Measurements from ENCODE around the gene NLGN2.
"Not testable (repeated sequence)": the region's sequence is repeated elsewhere in the genome, so short reads cannot be mapped to it uniquely, and the experiment has no call there.

The NLGN2 gene

DNA sequence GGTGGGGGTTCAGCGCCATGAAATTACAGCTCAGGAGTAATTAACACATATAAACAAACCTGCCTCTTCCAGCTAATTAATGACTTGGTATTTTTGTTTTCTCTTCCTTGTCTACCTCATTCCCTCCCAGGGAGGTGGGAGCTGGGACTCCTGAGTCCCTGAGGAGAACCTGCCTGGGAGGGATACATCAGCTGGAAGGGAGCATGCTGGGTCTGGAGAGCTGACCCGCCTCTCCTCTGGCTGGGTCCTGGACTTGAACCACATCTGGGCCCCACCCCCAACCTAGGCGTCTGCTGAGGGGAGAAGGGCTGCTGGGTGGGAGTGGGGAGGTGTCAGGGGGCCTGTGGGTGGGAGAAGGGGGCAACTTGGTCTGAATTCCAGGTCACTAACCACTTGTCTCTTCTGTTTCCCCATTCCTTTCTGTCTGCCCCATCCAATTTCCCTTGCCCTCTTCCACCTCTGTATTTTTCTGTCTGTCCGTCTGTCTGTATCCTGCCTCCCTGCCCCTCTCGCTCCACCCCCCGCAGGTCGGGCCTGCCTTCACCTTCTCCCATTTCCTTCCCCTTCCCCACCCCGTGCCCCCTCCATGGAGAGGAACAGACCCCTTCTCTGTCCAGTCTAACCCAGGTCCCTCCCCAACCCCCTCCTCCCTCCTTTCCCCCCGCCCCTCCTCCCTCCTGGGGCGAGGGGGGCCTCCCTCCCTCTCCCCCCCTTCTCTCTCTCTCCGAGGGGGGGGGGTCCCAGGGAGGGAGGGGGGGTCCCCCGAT, at the start of gene NLGN2:
TSS of gene NLGN2 (plus strand) at position 361 of the 767 bp plus-strand sequence. CDS start 411 bp downstream, outside the sequence.
- no peak for DNase-seq

DNA sequence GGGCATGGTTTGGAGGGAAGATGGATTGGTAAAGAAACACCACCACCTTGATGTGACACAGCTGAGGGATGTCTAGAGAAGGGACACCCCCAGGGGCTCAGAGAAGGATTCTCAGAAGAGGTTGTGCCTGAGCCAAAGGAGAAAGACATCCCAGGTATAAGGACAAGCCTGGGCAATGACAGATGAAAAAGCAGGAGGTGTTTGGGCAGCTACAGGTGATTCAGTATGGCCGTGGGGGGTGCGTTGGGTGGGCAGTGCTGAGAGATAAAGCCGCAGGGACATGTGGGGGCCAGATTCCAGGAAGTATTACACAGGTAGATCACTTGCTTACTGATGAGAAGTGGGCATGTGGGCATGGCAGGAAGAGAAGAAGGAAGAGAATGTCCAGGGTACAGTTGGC, 45.7 kb upstream of the NLGN2 start:
- DNase-seq: no peak

DNA sequence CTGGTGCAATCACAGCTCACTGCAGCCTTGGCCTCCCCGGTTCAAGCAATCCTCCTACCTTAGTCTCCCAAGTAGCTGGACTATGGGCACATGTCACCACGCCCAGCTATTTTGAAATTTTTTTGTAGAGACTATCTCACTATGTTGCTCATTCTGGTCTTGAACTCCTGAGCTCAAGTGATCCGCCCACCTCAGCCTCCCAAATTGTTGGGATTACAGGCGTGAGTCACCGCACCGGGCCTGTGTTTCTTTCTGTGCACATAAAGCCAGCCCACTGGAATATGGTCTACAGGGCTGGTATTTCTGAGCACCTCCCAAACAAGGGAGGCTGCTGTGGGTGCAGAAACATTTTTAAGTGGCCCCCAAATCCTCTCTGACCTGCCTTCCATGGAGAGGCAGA, 44.3 kb upstream of the NLGN2 start:
- DNase-seq: no peak

DNA sequence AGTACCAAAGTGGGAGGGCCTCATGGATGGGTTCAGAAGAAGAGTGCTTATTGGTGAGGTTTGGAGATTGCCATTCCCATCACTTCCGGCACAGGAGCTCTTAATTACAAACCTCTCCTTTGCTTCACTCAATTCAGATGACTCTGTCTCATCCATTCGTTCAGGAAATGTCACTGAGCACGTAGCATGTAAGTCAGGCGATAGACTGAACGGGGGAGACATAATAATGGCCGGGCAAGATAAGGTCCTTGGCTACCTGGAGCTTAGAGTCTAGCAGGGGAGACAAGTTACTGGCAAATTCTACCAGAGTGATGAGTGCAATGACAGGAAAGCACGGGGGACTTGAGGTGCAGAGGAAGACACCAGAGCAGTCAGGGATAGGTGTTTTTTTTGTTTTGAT, 41.7 kb upstream of the NLGN2 start:
- not testable (repeated sequence) for DNase-seq

DNA sequence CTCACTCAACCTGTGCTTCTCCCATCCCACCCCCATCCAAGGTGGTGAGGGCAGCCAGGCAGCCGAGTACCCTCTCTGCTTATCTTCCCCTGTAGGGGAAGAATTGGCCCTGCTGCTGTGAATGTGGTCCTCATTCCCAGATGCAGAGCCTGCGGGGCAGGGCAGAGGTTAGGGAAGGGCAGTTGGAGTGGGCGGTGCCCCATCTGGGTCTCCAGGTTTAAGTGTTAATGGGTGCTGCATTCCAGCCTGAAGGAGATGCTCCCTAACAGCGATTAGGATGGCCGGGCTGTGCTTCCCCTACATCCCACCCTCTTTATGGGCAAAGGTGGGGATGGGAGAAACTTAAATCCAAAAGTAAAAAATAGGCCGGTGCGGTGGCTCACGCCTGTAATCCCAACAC, 40.6 kb upstream of the NLGN2 start:
- no peak for DNase-seq

DNA sequence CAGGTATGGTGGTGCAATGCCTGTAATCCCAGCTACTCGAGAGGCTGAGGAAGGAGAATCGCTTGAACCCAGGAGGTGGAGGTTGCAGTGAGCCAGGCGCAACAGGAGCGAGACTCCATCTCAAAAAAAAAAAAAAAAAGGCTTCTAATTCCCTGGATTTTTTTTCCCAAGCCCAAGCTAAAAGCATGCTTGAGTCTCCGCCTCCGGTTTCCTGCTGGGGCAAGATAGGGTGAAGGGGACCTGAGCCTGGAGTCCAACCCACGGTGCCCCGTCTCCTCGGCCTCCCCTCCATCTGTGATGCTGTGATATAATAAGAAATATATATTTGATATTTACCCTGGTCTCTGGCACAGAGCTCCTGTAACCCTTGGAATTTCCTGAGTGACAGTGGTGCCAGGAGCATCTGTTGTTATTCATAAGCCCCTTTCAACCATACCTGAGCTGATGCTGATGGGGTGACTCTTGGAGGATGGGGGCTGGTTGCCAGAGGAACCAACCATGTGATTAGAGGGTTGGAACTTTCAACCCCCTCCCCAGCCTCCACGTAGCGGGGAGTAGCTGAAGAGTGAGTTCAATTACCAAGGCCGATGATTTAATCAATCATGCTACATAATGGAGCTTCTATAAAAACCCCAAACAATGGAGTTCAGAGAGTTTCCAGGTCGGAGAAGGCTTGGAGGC, 39.6 kb upstream of the NLGN2 start:
- DNase-seq: no peak

DNA sequence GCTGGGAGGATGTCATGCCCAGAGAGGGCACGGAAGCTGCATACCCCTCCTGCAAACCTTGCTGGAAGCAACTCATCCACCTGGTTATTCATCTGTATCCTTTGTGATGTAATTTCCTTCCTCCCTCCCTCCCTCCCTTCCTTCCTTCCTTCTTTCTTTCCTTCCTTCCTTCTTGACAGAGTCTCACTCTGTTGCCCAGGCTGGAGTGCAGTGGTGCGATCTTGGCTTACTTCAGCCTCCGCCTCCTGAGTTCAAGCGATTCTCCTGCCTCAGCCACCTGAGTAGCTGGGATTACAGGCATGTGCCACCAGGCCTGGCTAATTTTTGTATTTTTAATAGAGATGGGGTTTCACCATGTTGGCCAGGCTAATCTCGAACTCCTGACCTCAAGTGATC, 39.0 kb upstream of the NLGN2 start:
- DNase-seq: not testable (repeated sequence)

DNA sequence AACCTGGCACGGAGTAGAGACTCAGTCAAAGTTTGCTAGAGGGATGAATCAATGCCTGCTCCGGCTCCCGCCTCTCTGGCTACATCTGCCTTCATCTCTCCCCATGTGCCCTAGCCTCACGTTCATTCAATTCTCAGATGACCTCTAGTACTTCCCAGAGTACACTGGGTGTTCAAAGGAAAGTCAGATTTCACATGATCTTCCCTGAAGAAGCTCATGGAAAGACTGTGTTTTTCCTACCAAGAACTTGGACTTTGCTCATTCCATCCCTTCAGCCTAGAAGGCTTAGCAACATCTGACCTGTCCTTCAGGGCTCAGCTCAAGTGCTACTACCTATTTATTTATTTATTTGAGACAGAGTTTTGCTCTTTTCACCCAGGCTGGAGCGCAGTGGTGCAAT, 37.8 kb upstream of the NLGN2 start:
- DNase-seq: no peak

DNA sequence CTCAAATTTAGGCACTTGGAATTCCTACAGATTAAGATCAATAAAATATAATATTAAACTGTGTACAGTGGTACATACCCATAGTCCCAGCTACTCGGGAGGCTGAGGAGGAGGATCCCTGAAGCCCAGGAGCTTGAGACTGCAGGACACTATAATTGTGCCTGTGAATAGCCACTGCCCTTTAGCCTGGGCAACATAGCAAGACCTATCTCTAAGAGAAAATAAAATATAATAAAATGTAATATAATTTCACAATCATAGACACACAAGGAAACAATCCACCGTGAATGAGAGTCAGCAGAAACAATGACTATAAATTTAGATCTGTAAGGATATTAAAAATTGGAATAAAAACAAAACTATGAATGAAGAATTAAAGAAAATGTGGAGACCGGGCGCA, 36.8 kb upstream of the NLGN2 start:
- no peak for DNase-seq

DNA sequence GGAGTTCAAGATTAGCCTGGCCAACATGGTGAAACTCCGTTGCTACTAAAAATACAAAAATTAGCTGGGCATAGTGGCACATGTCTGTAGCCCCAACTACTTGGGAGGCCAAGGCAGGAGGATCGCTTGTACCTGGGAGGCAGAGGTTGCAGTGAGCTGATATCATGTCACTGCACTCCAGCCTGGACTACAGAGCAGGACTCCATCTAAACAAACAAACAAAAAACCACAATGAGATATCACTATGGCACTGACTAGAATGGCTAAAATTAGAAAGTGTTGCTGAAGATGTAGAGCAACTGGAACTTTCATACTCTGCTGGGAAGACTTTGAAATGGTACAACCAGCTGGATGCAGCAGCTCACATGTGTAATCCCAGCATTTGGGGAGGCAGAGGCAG, 33.3 kb upstream of the NLGN2 start:
- DNase-seq: no peak

DNA sequence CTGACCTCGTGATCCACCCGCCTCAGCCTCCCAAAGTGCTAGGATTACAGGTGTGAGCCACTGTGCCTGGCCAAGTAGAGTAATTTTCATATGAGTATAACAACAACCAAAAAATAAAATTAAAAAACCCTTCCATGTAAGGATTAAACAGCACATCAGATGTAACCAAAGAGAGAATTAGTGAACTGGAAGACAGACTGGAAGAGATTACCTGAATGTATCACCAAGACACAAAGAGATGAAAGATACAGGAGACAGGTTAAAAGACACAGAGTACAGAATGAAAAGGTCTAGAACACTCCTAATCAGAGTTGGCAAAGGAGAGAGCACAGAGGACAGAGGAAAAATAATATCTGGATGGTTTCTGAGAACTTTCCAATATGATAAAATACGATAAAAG, 28.5 kb upstream of the NLGN2 start:
- no peak for DNase-seq

DNA sequence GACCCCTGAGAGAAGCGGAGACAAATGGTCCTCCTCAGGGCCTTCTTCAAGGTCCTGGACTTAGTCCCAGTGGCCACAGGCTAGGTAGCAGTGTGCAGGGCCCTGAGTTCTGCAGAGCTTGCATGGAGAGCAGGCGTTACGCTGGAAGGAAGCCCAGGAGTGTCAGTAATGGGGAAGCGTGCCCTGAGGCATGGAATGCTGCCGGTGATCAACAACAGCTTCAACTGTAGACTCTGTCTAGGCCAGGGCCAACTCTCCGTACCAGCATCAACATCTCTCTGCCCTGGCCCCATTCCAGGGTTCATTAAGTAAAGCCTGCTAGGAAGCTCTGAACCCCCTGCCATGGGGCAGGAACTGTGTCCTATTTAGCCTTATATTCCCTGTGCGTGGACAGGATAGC, 27.3 kb upstream of the NLGN2 start:
- DNase-seq: no peak

DNA sequence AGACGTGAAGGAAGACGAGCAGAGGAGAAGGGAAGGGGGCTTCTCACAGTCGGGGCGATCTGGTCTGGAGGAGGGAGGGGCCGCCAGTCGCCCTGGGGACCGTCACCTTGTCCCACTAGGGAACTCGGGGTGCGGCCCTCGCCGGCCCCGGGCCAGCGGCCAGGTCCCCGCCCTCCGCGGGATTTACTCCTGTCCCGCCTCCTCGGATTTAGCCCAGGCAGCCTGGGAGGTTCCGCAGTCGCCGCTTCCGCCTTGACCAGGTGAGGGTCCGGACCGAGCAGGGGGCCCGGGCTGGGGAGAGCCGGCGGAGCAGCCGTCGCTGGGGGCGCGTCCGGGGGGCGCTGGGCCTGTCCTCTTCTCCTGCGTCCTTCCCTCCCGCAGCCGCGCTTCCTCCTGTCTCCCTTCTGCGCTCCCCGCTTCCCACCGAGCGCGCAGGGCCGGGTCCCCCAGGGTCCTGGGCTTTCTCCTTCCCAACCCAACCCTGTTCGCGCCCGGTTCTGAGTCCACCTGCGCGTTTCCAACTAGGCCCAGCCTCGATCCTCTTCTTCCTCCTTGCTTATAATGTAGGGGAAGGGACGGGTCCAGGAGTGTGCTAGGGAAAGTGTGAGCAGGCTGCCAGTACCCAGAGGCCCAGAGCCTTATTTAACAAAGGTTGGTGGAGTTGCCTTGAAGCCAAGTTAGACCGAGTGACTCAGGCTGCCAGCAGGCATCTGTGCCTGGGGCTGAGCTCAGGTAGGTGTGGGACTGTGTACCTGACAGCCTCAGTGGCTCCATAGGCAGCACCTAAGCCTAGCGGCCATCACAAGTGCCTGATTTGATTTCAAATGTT, 26.6 kb upstream of the NLGN2 start, which contains the start of gene TNK1:
TSS of gene TNK1 (plus strand) at position 235 of the 829 bp plus-strand sequence. CDS start 1,838 bp downstream, outside the sequence.
- no peak for DNase-seq

DNA sequence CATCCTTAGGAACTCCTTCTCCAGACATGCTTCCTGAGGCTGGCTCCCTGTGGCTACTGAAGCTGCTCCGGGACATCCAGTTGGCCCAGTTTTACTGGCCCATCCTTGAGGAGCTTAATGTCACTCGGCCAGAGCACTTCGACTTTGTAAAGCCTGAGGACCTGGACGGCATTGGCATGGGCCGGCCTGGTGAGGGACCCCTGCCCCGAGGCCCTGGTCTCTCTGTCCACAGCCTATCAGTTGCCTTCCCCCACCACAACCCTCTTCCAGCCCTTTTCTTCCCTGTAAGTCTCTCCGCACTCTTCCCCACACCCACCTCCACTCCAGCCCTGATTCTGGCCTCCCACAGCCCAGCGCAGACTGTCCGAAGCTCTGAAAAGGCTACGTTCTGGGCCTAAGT, 24.7 kb upstream of the NLGN2 start:
- no peak for DNase-seq

DNA sequence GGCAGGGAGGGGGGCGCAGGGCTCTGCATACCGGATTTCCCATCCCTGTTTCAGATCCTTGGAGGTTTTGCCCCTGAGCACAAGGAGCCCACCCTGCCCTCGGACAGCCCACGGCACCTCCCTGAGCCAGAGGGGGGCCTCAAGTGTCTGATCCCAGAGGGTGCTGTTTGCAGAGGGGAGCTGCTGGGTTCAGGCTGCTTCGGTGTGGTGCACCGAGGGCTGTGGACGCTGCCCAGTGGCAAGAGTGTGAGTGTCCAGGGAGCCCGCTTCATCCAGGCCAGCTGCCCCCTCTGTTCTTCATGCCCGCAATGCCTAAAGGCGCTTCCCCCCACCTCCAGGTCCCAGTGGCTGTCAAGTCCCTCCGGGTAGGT, 24.3 kb upstream of the NLGN2 start:
- no peak for DNase-seq

DNA sequence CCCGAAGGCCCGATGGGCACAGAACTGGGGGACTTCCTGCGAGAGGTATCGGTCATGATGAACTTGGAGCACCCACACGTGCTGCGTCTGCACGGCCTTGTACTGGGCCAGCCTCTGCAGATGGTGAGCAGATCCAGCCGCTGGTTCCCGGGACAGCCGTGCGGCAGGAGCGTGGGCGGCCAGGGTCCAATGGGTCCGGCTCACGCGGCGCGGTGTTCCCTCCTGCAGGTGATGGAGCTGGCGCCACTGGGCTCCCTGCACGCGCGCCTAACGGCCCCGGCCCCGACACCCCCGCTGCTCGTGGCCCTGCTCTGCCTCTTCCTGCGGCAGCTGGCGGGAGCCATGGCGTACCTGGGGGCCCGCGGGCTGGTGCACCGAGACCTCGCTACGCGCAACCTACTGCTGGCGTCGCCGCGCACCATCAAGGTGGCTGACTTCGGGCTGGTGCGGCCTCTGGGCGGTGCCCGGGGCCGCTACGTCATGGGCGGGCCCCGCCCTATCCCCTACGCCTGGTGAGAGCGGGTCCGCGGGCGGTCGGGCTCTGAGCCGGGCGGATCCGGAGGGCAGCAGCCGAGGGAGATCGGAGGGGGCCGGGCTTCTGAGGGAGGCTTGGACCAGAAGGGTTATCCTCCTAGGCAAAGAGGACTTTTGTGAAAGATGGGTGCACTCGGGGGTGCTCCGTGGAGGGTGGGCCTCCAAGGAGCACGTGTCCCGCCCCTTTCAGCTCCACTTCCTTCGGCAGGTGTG, 23.7 kb upstream of the NLGN2 start:
- DNase-seq: no peak

DNA sequence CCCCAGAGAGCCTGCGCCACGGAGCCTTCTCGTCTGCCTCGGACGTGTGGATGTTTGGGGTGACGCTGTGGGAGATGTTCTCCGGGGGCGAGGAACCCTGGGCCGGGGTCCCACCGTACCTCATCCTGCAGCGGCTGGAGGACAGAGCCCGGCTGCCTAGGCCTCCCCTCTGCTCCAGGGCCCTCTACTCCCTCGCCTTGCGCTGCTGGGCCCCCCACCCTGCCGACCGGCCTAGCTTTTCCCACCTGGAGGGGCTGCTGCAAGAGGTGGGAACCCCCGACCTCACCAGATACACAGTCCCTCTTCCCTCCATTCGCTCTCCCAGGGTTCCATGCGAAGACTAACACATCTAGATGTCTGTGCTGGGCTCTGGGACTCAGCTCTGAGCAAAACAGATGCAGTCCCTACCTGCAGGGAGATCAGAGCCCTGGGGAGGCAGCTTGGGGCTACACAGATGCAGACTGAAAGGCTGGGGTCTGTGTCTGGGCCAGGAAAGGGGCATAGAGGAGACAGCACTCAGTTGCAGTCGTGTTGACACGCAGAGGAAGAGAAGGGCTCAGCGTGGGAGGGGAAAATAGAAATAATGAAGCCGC, 23.1 kb upstream of the NLGN2 start:
- DNase-seq: no peak

DNA sequence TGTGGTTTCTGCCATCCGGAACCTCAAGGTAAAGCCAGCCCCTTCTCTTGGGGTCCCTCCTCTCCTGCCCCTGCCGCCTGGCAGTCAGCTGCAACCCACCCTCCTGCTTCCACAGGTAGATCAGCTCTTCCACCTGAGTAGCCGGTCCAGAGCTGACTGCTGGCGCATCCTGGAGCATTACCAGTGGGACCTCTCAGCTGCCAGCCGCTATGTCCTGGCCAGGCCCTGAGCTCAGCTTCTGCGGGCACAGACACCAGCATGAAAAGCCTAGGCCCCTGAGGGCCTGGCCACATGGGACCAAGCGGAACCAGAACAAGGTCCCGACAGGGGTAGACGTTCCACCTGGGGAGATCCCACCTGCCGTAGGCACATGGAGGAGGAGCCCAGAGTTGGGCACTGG, 18.8 kb upstream of the NLGN2 start:
- DNase-seq: no peak

DNA sequence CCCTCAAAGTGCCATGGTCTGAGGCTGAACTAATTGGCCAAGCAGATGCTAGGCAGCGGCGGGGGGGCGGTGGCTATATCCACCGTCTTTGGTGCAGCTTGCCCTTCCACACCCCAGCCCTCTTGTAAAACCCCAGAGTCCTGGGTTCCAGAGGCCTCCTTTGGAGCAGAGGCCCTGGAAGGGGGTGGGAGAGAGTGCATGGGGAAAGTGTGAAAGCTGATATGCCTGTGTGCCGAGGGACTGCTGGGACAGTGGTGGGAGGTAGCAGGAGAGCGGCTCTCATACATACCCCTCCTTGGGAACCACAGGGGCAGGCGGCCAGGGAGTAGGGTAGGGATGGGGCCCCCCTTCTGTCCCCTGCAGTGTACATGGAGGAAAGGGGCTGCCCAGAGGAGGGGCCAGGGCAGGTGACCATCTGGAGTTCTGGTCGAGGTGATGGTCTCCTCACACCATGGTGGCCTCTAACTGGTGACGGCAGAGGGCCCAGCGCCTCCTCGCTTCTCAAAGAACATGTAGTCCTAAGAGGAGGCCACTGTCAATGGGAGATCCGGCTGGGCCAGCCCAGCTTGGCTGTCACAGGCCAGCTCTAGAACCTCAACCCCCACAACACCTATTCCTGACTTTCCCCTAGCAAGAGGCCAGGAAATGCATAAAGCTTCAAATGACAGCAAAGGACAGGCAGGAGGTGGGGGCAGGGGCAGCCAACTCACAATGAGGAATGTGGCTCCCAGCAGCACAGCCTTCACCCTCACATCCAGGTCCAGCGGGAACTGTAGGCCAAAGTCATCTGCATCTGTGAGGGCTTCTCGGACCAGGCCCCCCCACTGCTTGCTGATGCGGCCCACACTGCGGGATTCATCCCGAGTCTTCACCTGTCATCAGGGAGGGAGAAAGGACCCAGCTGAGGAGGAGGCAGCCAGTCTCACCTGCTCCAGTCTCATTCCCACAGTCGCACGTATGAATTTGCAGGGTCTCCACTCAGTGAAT, 17.4 kb upstream of the NLGN2 start:
- DNase-seq: no peak

DNA sequence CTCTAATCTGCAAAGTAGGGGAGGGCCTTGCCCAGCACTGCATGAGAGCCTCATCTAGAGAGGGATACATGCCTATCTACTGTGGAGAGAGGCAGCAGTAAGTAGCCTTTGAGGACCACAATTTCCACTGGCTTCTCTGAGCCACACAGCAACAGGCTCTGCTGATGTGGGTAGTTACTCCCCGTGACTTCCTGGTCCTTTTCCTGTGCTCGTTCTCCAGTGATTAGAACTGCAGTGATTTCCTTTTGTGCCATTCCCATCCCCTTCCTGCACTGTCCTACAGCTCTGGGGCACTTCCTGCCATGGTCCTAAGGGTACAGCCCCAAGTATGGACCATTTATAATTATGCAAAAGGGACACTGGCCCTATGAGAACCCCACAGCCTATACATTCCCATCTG, 16.3 kb upstream of the NLGN2 start:
- DNase-seq: no peak
